IPS-11a (cell line): ENCODE measurements around the gene DNM2.
"Not testable (repeated sequence)": the region's sequence is repeated elsewhere in the genome, so short reads cannot be mapped to it uniquely, and the experiment has no call there.

Source experiments
- H3K4me3 ChIP-seq: one replicate; pipeline ENCODE4 v1.5.1; 2013; ENCODE audit warnings: low read depth, low read length, control low read depth

Gene DNM2

DNA sequence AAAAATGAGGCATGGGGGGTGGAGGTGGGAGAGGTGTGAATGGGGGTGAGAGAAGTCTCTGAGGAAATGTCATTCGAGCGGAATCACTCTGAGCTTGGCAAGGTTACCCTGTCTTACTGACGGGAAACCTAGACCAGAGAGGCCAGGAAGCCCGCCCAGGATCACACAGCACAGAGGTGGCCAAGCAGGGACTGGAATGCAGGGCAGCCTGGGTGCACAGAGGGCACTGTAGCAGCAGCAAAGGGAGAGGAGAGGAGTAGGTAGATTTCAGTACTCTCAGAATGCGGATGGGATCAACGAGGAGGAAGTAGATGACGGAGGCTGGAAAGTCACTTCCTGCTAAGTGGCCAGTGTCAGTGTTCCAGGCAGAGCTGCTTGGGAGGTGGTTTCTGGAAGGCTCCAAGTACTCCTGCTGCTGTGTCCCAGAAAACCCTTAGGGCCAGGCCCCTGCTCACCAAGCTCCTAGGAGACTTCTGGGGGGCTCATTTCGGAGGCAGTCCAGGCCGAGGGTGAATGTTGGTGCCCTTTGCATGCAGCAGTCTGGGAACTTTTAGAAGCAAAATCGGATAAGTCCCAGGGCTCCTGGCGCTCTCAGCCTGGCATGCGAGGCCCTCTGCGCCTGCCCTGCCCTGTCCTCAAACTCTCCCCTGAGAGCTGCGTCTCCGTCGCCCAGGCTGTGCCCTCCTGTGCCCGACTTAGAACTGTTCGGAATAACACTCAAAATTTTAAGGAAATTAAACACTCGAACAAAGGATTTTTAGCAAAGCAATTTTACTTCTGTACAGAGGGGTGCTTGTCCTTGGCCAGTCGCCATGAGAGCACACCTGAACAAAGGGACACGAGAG lies 33.5 kb downstream of the DNM2 start:
- H3K4me3 ChIP-seq = no peak overlapping the region

DNA sequence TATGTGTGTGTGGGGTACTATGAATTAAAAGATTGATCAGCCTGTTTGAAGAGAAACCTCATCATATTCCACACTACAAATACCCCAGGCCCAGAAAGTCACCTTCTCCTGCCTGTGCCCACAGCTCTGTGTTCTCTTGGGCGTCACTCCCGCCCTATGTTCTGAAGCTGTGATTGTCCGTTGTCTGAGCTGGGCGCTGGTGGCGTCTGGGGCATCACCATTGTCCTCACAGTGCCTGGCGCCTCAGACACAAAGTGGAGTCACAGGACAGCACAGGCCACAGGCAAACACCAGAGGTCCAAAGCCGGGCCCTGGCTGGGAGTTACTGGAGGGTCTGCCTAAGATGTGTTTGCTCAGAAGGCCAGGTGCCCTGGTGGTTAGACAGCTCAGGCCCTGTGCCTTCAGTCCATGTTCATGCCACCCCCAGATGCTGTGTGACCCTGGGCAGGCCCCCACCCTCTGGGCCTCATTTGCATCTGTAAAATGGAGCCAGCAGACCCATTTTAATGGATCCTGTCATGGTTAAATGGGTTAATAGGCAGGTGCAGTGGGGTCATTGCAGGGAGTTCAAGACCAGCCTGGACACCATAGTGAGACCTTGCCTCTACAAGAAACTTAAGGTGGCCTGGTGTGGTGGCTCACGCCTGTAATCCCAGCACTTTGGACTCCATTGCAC lies 34.5 kb downstream of the DNM2 start:
- H3K4me3 ChIP-seq = no peak overlapping the region

DNA sequence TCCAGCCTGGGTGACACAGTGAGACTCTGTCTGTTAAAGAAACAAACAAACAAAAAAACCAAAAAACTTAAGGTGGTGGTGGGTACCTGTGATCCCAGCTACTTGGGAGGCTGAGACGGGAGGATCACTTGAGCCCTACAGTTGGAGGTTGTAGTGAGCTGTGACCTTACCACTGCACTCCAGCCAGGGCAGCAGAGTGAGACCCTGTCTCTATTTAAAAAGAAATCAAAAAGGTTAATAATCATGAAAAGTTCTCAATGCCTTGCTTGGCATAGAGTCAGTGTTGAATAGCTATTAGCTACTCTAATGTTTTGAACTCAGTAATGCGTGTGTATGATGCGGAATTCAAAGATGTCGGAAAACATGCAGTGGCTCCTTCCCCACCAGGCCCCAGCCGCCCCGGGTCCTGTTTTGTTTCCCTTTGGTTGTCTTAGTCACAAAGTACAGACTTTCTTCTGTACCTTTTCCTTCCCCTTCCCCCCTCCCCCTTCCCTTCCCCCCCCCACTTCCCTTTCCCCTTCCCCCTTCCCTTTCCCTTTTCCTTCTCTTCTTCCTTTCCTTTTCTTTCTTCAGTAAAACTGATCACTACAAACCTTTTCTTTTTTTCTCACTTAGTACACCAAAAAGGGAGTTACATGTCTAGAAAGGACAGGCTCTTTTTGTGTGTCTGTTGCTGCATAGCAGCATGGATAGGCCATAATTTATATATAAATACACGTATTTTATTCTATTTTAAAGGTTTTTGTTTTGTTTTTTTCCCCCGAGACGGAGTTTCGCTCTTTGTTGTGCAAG lies 35.2 kb downstream of the DNM2 start:
- H3K4me3 ChIP-seq = no peak overlapping the region

DNA sequence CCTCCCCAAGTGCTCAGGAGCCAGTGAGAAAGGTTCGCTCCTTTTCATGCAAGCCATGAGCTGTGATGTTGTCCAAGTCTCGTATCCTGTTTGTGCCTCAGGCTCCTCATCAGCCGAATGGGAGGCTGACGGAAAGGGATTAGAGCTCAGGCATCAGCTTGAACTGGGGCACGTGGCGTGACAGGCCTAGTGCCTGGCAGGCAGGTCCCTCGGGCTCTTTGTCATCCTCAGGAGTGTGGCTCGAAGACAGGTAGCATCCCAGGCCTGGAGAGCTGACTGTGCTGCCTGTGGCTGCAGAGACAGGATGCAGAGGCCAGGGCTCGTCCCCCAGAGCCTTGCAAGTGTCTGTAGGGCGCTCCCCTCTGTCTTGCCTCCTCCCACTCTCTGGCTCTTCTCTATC lies 38.5 kb downstream of the DNM2 start:
- H3K4me3 ChIP-seq = no peak overlapping the region

DNA sequence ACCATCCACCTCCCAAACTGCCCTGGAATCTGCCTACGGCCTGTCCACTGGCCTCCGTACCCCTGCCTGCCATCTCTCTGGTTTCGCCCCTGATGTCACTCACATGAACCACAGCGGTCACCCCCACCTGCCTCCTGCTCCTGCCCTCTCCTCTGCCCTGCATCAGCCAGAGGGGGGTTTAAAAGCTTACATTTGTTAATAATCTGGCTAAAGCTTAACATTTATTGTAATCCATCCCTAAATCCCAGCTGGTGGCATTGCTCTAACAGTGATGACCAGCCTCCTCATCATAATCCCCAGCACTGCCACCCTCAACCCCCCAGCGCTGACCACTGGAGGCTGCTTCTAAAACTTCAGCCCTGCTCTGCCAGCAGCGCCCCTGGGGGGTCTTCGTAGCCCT lies 38.9 kb downstream of the DNM2 start:
- no peak overlapping the region for H3K4me3 ChIP-seq

DNA sequence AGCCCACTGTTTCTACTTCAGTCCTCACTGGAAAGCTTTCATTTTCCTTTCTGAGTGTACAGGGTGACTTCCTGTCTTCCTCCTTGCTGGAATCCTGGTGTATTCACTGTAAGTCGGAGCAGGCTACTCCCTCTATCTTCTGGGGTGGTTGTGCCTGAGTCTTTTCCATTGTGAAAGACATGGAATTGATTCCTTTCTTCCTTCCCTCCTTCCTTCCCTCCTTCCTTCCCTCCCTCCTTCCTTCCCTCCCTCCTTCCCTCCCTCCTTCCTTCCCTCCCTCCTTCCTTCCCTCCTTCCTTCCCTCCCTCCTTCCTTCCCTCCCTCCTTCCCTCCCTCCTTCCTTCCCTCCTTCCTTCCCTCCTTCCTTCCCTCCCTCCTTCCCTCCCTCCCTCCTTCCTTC lies 40.2 kb downstream of the DNM2 start:
- not testable (repeated sequence) for H3K4me3 ChIP-seq

DNA sequence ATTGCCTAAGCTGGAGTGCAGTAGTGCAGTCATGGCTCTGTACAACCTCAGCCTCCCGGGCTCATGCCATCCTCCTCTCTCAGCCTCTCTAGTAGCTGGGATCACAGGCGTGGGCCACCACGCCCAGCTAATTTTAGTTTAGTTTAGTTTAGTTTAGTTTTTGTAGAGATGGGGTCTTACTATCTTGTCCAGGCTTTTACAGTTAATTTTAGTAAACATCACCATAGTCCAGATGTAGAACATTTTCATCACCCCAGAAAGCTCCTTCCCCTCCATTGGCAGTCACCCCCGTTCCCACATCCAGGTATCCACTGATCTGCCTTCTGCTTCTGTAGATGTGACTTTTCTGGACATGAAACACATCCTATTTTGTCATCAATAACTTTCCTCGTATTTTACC lies 41.1 kb downstream of the DNM2 start:
- no peak overlapping the region for H3K4me3 ChIP-seq

DNA sequence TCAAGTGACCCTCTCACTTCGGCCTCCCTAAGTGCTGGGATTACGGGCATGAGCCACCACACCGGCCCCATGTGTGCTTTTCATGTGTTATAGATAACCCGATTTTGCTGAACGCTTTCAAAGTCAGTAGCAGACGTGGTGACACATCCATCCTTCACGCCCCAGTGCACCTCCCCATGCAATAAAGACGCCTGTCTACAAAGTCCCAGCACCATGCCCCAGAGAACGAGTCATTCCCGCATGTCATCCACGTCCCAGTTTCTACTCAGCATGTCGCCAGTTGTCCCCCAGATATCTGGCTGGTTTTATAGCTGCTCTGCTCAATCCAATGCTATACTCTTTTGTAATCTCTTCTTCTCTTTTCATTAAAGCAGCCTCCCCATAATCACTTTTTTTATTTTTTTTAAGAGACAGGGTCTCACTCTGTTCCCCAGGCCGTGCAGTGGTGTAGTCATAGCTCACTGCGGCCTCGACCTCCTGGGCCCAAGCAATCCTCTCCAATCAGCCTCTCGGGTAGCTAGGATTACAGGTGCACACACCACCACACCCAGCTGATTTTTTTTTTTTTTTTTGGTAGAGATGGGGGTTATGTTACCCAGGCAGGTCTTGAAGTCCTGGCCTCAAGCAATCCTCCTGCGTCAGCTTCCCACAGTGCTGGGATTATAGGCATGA lies 42.5 kb downstream of the DNM2 start:
- H3K4me3 ChIP-seq = no peak overlapping the region

DNA sequence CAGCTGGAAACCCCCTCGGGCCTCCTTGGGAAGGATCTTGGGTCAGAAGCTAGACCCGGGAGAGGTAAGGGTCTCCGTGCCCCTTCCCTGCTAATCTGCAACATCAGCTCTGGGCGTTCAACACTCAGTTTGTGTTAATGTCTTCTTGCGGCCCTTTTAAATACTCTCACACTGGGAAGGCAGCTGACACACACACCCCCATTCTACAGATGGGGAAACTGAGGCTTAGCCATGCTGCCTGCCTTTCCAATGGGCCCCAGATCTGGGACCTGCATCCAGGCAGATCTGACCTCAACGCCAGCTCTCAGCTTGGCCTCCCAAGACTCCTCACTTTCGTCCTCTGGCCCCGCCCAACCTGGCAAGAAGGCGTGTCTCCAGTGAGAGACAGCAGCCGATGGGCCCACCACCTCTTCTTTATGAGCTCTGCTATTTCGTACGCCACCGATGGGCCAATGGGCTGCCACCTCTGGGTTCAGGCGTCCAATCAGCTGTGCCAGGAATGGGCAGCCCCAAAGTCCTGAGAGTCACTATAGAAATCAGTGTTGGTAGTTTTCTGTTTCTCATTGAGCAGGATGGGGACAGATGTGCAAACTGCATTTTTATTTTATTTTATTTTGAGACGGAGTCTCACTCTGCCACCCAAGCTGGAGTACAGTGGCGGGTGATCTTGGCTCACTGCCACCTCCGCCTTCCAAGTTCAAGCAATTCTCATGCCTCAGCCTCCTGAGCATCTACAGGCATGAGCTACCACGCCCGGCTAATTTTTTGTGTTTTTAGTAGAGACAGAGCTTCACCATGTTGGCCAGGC lies 43.8 kb downstream of the DNM2 start:
- no peak overlapping the region for H3K4me3 ChIP-seq

DNA sequence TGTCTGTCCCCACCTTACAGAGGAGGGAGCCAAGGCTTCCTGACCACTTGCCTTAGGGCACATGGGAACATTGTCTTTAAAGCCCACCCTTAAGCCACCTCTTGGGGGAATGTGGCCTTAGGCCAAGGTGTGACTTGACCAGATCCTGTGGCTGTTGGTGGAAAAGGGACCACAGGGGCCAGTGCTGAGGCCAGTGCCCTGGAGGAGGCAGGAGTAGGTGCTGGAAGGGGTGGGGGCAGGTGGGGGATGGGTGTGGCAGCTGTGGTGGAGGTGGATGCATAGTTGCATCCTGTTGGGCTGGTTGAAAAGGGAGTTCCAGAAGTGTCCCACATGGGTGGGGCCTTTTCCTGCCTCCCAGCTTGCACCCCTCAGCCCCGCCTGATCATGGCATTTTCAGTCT lies 44.8 kb downstream of the DNM2 start:
- H3K4me3 ChIP-seq = no peak overlapping the region

DNA sequence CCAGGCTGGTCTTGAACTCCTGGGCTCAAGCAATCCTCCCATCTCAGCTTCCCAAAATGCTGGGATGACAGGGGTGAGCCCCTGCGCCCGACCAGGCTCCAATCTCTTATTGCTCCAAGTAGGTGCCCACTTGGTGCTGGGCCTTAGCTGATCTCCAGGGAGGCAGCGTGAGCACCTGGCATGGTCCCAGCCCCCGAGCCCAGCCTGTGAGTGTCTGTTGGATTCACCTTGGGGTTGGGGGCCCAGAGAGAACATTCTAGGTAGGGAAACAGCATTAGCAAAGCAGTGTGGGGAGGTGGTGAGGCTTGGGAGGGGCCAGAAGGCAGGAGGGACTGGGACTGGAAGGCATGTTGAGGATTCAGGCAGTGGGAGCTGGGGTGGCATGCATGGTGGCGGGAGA lies 45.5 kb downstream of the DNM2 start:
- H3K4me3 ChIP-seq = no peak overlapping the region

DNA sequence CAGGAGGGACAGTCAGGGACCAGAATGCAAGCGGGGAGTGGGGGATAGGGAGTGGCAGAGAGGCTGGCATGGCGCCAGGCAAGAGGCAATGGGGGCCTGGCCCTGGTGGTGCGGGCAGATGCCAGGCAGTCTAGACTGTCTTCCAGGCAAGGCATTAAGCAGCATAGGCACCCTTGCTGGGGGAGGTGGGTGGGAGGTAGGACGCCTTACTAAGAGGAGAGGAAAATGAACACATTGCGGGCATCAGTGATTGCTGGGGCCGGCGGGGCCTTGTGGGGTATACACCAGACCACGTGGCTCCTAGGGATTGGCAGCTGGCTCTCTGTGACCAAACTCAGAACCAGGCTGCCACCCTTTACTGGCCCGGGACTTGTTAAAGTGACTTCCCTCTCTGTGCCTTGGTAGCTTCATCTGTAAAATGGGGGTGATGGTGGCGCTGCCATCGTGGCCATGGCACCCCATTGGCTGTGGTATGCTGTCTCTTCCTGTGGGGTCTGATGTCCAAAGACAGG lies 46.0 kb downstream of the DNM2 start:
- H3K4me3 ChIP-seq = no peak overlapping the region

DNA sequence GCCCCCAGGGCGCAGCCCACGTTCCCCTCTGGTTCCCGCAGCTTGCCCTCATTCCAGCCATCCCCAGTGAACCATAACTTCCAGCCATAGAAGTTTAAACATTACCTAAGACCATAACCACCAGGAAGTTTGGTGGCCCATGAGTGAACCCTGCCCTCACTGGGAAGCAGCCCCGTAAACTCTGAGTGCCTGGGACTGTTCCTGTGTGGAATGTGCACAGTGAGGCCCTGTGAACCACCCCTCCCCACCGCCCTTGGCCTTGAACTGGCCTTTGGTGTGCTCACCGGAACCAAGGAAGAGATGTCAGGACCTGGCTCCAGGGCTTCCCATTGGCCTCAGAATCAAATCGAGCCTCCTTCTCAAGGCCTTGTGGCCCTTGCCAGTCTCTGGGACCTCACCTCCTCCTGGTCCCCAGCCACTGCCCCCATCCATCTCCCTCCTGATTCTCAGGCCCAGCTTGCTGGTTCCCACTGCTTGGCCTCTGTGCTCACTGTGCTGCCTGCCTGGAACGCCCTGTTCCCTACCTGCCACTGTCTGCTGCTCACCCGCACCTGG lies 46.5 kb downstream of the DNM2 start:
- H3K4me3 ChIP-seq = no peak overlapping the region

DNA sequence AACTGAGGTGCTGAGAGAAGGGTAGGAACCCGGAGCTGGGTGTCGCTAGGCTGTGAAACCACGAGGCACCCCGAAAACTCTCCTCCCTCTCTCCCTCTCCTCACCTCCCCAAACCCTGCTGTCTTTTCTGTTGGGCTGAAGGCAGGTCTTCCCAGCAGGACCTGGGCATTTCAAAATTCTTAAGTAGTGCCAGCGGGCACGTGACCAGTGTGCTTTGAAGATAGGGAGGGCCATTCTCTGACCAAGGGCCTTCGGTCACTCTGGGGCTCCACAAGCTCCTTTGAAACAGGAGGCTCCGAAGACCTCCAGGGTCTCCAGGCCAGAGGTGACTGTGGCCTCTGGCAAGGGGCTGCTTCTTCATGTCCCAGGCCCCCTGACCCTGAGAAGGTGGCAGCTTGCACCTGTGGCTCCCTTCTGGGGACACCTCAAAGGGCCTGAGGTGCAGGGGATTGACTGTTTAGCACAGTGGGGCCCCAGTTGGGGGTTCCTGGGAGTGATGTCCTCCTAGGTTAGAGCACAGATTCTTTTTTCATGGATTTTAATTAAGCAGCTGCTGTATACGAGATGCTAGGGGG lies 48.3 kb downstream of the DNM2 start:
- no peak overlapping the region for H3K4me3 ChIP-seq

DNA sequence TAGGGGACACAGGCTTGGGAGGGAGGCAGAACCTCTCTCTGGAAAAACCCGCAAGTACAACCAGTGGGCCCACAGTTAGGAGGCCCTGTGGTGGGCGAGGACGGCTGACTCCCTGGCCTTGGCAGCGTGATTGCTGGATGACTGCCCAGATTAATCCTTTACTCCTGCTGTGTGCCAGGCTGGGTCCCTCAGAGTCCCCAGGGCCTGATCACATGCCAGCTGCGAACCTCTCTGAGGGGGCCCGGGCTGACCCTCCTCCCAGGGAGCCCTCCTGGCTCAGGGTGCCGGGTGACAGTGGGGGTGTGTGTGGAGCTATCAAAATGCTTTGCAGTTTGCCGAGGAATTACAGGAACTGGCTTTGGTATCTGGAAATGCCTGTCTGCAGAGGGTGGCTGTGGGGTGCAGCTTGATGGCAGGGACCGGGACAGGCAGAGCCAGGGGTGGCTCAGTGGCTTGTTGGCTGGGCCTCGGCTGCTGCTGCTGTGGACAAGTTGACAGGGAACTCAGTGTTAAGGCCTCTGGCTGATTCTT lies 48.9 kb downstream of the DNM2 start:
- H3K4me3 ChIP-seq = no peak overlapping the region

DNA sequence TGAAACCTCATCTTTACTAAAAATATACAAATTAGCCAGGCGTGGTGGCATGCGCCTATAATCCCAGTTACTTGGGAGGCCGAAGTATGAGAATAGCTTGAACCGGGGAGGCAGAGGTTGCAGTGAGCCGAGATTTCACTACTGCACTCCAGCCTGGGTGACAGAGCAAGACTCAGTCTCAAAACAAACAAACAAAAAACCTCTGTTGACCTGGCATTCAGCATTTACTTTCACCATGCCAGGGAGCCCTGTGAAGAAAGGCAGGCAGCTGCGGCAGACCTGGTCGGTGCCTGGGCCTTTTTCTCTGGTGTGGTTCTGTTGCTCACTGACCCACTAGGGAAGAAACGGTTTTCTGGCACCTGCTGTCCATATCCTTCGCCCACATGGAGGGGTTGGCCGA lies 49.8 kb downstream of the DNM2 start:
- H3K4me3 ChIP-seq = no peak overlapping the region

DNA sequence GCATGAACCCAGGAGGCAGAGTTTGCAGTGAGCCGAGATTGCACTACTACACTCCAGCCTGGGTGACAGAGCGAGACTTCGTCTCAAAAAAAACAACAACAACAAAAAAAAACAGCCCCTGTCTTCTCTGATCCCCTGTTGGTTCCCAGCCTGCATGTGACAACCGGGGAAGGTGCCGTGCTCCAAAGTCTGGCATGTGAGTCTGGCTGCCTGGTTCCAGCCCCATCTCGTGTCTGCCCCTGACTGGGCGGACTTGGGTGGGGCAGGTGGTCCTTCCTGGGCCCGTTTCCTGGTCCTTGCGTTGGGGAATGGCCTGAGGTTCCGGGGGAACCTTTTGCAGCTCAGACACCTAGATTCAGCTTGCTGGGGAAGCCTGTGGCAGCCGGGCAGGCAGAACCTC lies 50.5 kb downstream of the DNM2 start:
- no peak overlapping the region for H3K4me3 ChIP-seq

DNA sequence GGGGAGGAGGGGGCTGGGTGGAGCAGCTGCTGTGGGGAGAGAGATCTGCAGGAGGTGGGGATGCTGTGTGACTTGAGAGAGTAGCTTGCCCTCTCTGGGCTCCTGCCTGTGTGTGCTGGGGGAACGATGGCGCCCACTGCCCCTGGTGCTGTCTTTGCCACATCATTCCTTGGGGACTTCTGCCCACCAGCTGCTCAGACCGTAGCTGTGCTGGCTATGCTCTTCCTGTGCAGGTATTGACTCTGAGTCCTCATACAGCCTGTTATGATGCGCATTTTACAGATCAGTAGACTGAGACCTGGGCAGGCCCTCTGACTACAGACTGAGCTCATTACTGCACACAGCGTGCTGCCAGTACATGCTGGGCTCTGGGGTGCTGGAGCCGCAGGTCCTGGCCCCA lies 51.1 kb downstream of the DNM2 start:
- H3K4me3 ChIP-seq = no peak overlapping the region
